CD14-positive monocyte (primary cell): ENCODE results near the gene FBN1. TPM values are rescaled to one million over a fixed set of nuclear protein-coding genes. Genes with fewer than 3 reads are reported as not detected.

Source experiments
- DNase-seq, 3 donors: peaks; one replicate each; pipeline ENCODE4 v3.0.0-alpha.2; 2011 to 2022
- H2AFZ ChIP-seq: 2 replicates; pipeline ENCODE4 v1.6.0; 2012; ENCODE audit warnings: mild to moderate bottlenecking, low read depth, low read length, inconsistent platforms; ENCODE audit not compliant: insufficient read depth, poor library complexity, severe bottlenecking
- H3K27ac ChIP-seq, 2 donors: 1 replicate in 1 of 2; 2 replicates in 1 of 2; pipeline ENCODE4 v1.5.1; 2012 to 2013; ENCODE audit warnings: low read length in 2 of 2, control low read depth in 1 of 2, inconsistent platforms in 1 of 2, low read depth in 1 of 2, mild to moderate bottlenecking in 1 of 2
- H3K27me3 ChIP-seq, 2 donors: one replicate each; pipeline versions ENCODE4 v1.6.0 to v1.6.1; 2011 to 2013; ENCODE audit warnings: low read length in 2 of 2; ENCODE audit not compliant: control insufficient read depth in 2 of 2, insufficient read depth in 2 of 2
- H3K36me3 ChIP-seq, 2 donors: replicated peaks in 1 of 2; 1 replicate in 1 of 2; 2 replicates in 1 of 2; pipeline versions ENCODE4 v1.5.1 to v1.6.1; 2012 to 2013; ENCODE audit warnings: low read length in 2 of 2, control low read depth in 1 of 2, inconsistent platforms in 1 of 2, mild to moderate bottlenecking in 1 of 2; ENCODE audit not compliant: insufficient read depth in 2 of 2, control insufficient read depth in 1 of 2
- H3K4me1 ChIP-seq, 2 donors: 1 replicate in 1 of 2; 2 replicates in 1 of 2; pipeline versions ENCODE4 v1.5.1 to v1.6.1; 2012 to 2013; ENCODE audit warnings: low read length in 2 of 2, control low read depth in 1 of 2, inconsistent platforms in 1 of 2, mild to moderate bottlenecking in 1 of 2, moderate library complexity in 1 of 2; ENCODE audit not compliant: insufficient read depth in 2 of 2, control insufficient read depth in 1 of 2
- H3K4me2 ChIP-seq: replicated peaks from 2 replicates; pipeline ENCODE3; 2012; ENCODE audit warnings: low read length, moderate library complexity, mild to moderate bottlenecking; ENCODE audit not compliant: poor library complexity, severe bottlenecking; ENCODE audit errors: extremely low read depth
- H3K4me3 ChIP-seq, 3 experiments: fragments of 200-600 bp in 1 of 3; sonication (generic) in 1 of 3; replicated peaks in 1 of 3; 1 replicate in 2 of 3; 2 replicates in 1 of 3; pipeline ENCODE4 v1.5.1; 2011 to 2013; ENCODE audit warnings: low read length in 3 of 3, mild to moderate bottlenecking in 3 of 3, control low read depth in 2 of 3, low read depth in 2 of 3, inconsistent platforms in 1 of 3, moderate library complexity in 1 of 3
- H3K79me2 ChIP-seq: 2 replicates; pipeline ENCODE4 v1.6.0; 2012; ENCODE audit warnings: mild to moderate bottlenecking, control low read depth, inconsistent platforms, low read length, moderate library complexity; ENCODE audit not compliant: insufficient read depth
- H3K9ac ChIP-seq: 2 replicates; pipeline ENCODE4 v1.6.0; 2017; ENCODE audit warnings: low read length, mild to moderate bottlenecking; ENCODE audit not compliant: insufficient read depth, poor library complexity, severe bottlenecking
- H3K9me3 ChIP-seq, 2 donors: replicated peaks in 1 of 2; 1 replicate in 1 of 2; 2 replicates in 1 of 2; pipeline versions ENCODE4 v1.5.1 to v1.6.1; 2012 to 2013; ENCODE audit warnings: low read length in 2 of 2, control low read depth in 1 of 2; ENCODE audit not compliant: control insufficient read depth in 1 of 2, insufficient read depth in 1 of 2
- H4K20me1 ChIP-seq: 2 replicates; pipeline ENCODE4 v1.6.0; 2012; ENCODE audit warnings: mild to moderate bottlenecking, low read length, control low read depth, moderate library complexity; ENCODE audit not compliant: insufficient read depth
- H3K27ac Mint-ChIP-seq, 7 donors: one replicate each; pipeline ENCODE4 v1.8.0; 2020; ENCODE audit warnings: mild to moderate bottlenecking in 7 of 7, mixed read lengths in 7 of 7, moderate library complexity in 6 of 7, inconsistent platforms in 2 of 7
- H3K27me3 Mint-ChIP-seq, 3 donors: one replicate each; pipeline ENCODE4 v1.8.0; 2021 to 2022; ENCODE audit warnings: low read depth in 3 of 3, mild to moderate bottlenecking in 3 of 3, mixed read lengths in 3 of 3, moderate library complexity in 3 of 3, inconsistent platforms in 1 of 3
- H3K36me3 Mint-ChIP-seq, 2 donors: one replicate each; pipeline ENCODE4 v1.8.0; 2020; ENCODE audit warnings: mixed read lengths in 2 of 2, inconsistent platforms in 1 of 2, mild to moderate bottlenecking in 1 of 2
- H3K4me1 Mint-ChIP-seq: one replicate; pipeline ENCODE4 v1.8.0; 2020; ENCODE audit warnings: mild to moderate bottlenecking, mixed read lengths
- H3K4me3 Mint-ChIP-seq, 2 donors: one replicate each; pipeline ENCODE4 v1.8.0; 2020; ENCODE audit warnings: mild to moderate bottlenecking in 2 of 2, mixed read lengths in 2 of 2, moderate library complexity in 1 of 2
- H3K9me3 Mint-ChIP-seq, 7 donors: one replicate each; pipeline ENCODE4 v1.8.0; 2020 to 2022; ENCODE audit warnings: mixed read lengths in 7 of 7, mild to moderate bottlenecking in 6 of 7, moderate library complexity in 6 of 7, inconsistent platforms in 2 of 7
- CTCF ChIP-seq: fragments of 200-600 bp; IDR thresholded peaks from one replicate; pipeline ENCODE4 v1.8.0; 2022; ENCODE audit warnings: antibody characterized with exemption, mild to moderate bottlenecking
- WGBS: methylation state at CpG from one replicate; pipeline ENCODE4 v1.1.5; 2013; ENCODE audit warnings: missing lambda C conversion rate; ENCODE audit not compliant: insufficient coverage; 5-methylcytosine and 5-hydroxymethylcytosine counted together
- intact Hi-C, 2 donors: fragments of 100-400 bp; cut with micrococcal nuclease; formaldehyde crosslinking; loops; one replicate each; pipeline versions ENCODE4 v1.15.0 to v1.15.1; 2023
- polyA plus RNA-seq, 3 donors: library from polyadenylated mRNA; depleted of rRNA in 1 of 3; unstranded in 2 of 3; stranded (reverse) in 1 of 3; fragments of 300-500 nt in 2 of 3; fragments of >200 nt in 1 of 3; fragmentation: Illumina TruSeq in 2 of 3; gene quantifications; 1 replicate in 2 of 3; 2 replicates in 1 of 3; pipeline ENCODE4 v1.2.3, GENCODE V29; 2012 to 2021

FBN1 gene
- polyA plus RNA-seq, 3 donors: 0.29 TPM; not detected in 2

DNA sequence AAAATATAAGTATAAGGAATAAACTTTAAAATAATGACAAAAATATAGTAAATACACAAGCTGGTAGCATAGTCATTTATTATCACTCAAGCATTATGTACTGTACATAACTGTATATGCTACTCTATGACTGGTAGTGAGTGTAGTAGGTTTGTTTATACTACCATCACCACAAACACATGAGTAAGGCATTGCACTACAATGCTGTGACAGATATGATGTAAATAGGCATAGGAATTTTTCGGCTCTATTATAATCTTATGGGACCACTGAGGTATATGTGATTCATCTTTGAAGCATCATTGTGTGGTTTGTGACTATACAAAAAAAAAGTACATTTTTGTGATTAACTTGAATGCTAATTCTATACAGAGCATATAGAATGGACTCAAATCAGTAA is 35.3 kb upstream of the FBN1 start:
- Mint-ChIP-seq H3K9me3 (peaks cover under 1 to 13% (median 5%) of the 10 kb centered on the region in 7 donors), H3K4me1 (no peaks in the 10 kb centered on the region), H3K27me3 (peaks cover 0 to 1% (median 0%) of the 10 kb centered on the region in 3 donors), H3K36me3 (no peaks in the 10 kb centered on the region), H3K27ac (no peak overlapping the region), H3K4me3 (no peak overlapping the region)
- H2AFZ ChIP-seq: no peak overlapping the region
- H3K4me2 ChIP-seq: no peak overlapping the region
- no peak overlapping the region for H3K9ac ChIP-seq
- no peaks in the 10 kb centered on the region for H3K9me3 ChIP-seq
- no peak overlapping the region for H3K4me3 ChIP-seq
- H3K27me3 ChIP-seq: no peaks in the 10 kb centered on the region
- no peak overlapping the region for H3K27ac ChIP-seq
- H3K36me3 ChIP-seq: no peaks in the 10 kb centered on the region
- H3K79me2 ChIP-seq: no peaks in the 10 kb centered on the region
- no peak for TF ChIP-seq CTCF
- H3K4me1 ChIP-seq: no peaks in the 10 kb centered on the region
- WGBS: no CpG with 5 or more reads among the region's 1 CpG
- no peaks in the 10 kb centered on the region for H4K20me1 ChIP-seq
- no peak for DNase-seq
- intact Hi-C loops: no loop called here

DNA sequence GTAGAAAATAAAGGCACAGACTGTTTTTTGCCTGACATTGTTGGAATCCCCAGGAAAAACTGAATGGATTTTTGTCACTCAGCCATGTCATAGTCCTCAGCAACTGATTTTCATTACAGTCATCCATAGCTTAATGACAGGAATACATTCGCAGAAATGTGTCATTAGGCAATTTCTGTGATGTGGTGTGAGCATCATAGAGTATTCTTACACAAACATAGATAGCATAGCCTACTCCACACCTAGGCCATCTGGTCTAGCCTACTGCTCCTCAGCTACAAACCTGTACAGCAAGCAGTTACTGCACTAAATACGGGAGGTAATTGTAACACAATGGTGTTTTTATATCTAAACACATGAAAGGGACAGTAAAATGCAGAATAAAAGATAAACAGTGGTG is 34.4 kb upstream of the FBN1 start:
- intact Hi-C loops: no loop called here
- H3K36me3 ChIP-seq: no peaks in the 10 kb centered on the region

More for the DNA sequence above, 34.4 kb upstream of the FBN1 start:
- Histone ChIP-seq H3K79me2 (no peaks in the 10 kb centered on the region), H3K4me2 (no peak overlapping the region), H3K27me3 (no peaks in the 10 kb centered on the region), H3K9ac (no peak overlapping the region), H3K9me3 (no peaks in the 10 kb centered on the region), H3K27ac (no peak overlapping the region), H3K4me3 (no peak overlapping the region), H2AFZ (no peak overlapping the region), H4K20me1 (no peaks in the 10 kb centered on the region), H3K4me1 (no peaks in the 10 kb centered on the region)
- H3K27ac Mint-ChIP-seq: no peak overlapping the region
- H3K36me3 Mint-ChIP-seq: no peaks in the 10 kb centered on the region
- WGBS: no CpG with 5 or more reads among the region's 2 CpGs
- TF ChIP-seq CTCF: no peak
- peaks cover 2 to 10% (median 5%) of the 10 kb centered on the region in 7 donors for H3K9me3 Mint-ChIP-seq
- no peak overlapping the region for H3K4me3 Mint-ChIP-seq
- no peaks in the 10 kb centered on the region for H3K4me1 Mint-ChIP-seq
- peaks cover 0 to 1% (median 0%) of the 10 kb centered on the region in 3 donors for H3K27me3 Mint-ChIP-seq
- DNase-seq: no peak
